ENCODE data around the gene SYNDIG1.
A peak's percentile ranks its signal among the peaks of the same experiment; 100 is the strongest.

SYNDIG1 gene

DNA sequence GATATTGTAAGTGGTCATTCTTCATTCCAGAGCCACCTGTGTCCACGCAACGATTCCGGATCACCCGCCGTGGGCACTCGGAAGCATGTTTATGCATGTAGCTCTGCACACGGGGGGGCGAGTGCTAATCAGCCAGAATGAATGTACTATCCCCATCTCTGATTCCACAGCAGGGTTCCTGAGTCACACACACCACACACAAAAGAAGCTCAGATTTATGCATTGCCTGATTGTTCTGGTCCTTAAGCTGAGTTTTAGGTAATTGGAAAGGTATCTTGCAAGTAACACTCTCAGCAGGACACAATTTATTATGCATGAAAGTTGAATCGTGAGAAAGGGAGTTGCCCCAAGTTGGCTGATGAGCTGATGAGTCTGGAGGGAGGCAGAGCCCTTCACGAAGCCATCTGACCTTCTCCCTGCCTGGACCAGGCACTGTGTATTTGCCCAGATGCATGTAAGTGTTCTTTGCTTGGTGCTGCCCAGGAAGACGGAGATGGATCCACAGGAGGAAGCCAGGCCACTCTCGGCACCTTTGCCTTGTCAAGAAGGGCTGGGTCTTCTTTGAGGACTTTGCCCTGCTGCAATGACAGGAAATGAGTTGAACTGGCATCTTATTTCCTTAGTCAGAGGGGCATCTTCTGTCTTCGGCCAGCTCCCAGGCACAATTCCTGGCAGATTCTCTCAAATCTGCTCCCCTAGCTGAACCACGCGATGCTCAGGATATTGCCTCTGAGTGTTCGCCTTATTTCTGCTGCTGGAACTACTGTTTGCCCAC, 141.1 kb downstream of the SYNDIG1 start:
- Histone ChIP-seq H2AK5ac (ENCODE audit: low read length, severe bottlenecking) (peak overlapping the region; percentile 21), H3K36me3 (ENCODE audit: control insufficient read depth in 1 of 2, insufficient read depth in 2 of 2, low read depth in 1 of 2, low read length in 2 of 2) (no peaks in the 10 kb centered on the region), H2BK120ac (ENCODE audit: low read depth, low read length) (no peak overlapping the region), H2AFZ (ENCODE audit: low read depth, low read length) (no peak overlapping the region), H3K14ac (ENCODE audit: low read length in 2 of 2) (no peak overlapping the region), H3K23ac (ENCODE audit: low read length in 2 of 2) (no peak overlapping the region), H3K27ac (ENCODE audit: low read length, poor library complexity, severe bottlenecking) (peak overlapping the region; percentile 45), H3K18ac (ENCODE audit: low read depth in 1 of 2, low read length in 2 of 2) (no peak overlapping the region), H3K4ac (ENCODE audit: low read depth in 1 of 2, low read length in 2 of 2) (no peak overlapping the region), H3K4me1 (ENCODE audit: control insufficient read depth, insufficient read depth, low read depth, low read length) (peaks cover 25% of the 10 kb centered on the region), H3K4me3 (ENCODE audit: insufficient read depth in 1 of 2, low read depth in 1 of 2, low read length in 2 of 2) (no peak overlapping the region), H3K79me1 (replicated peaks; ENCODE audit: low read length, poor library complexity, severe bottlenecking) (no peaks in the 10 kb centered on the region), H4K91ac (ENCODE audit: low read length) (no peak overlapping the region), H2BK15ac (ENCODE audit: low read depth, poor library complexity, severe bottlenecking) (no peak overlapping the region), H3K4me2 (ENCODE audit: low read length, poor library complexity, severe bottlenecking) (no peak overlapping the region), H3K27me3 (ENCODE audit: control insufficient read depth in 1 of 2, insufficient read depth in 1 of 2, low read length in 2 of 2) (peaks cover 3 to 13% of the 10 kb centered on the region in 2 experiments), H4K8ac (ENCODE audit: low read length) (no peak overlapping the region), H3K9ac (ENCODE audit: low read length) (no peak overlapping the region), H3K9me3 (ENCODE audit: control insufficient read depth, low read length) (no peaks in the 10 kb centered on the region), H2BK12ac (ENCODE audit: low read length in 2 of 2) (no peak overlapping the region), H2BK5ac (ENCODE audit: low read depth, low read length, poor library complexity, severe bottlenecking) (no peak overlapping the region)
- 73% methylated on average over 16 of the region's 16 CpGs for WGBS
- DNase-seq: no peak

- Histone ChIP-seq H3K4me1 (ENCODE audit: control insufficient read depth, insufficient read depth, low read depth, low read length) (peaks cover 25% of the 10 kb centered on the region), H2AFZ (ENCODE audit: low read depth, low read length) (no peak overlapping the region), H2BK5ac (ENCODE audit: low read depth, low read length, poor library complexity, severe bottlenecking) (no peak overlapping the region), H3K27me3 (ENCODE audit: control insufficient read depth in 1 of 2, insufficient read depth in 1 of 2, low read length in 2 of 2) (peaks cover 3 to 15% of the 10 kb centered on the region in 2 experiments), H4K8ac (ENCODE audit: low read length) (no peak overlapping the region), H4K91ac (ENCODE audit: low read length) (no peak overlapping the region), H3K18ac (ENCODE audit: low read depth in 1 of 2, low read length in 2 of 2) (no peak overlapping the region), H3K4me2 (ENCODE audit: low read length, poor library complexity, severe bottlenecking) (no peak overlapping the region), H2BK120ac (ENCODE audit: low read depth, low read length) (no peak overlapping the region), H3K9me3 (ENCODE audit: control insufficient read depth, low read length) (no peaks in the 10 kb centered on the region), H3K36me3 (ENCODE audit: control insufficient read depth in 1 of 2, insufficient read depth in 2 of 2, low read depth in 1 of 2, low read length in 2 of 2) (no peaks in the 10 kb centered on the region), H2AK5ac (ENCODE audit: low read length, severe bottlenecking) (peak overlapping the region; percentile 51), H3K14ac (ENCODE audit: low read length in 2 of 2) (no peak overlapping the region), H3K4me3 (ENCODE audit: insufficient read depth in 1 of 2, low read depth in 1 of 2, low read length in 2 of 2) (no peak overlapping the region), H3K4ac (ENCODE audit: low read depth in 1 of 2, low read length in 2 of 2) (no peak overlapping the region), H2BK15ac (ENCODE audit: low read depth, poor library complexity, severe bottlenecking) (no peak overlapping the region), H3K9ac (ENCODE audit: low read length) (no peak overlapping the region), H3K27ac (ENCODE audit: low read length, poor library complexity, severe bottlenecking) (peak overlapping the region; percentile 45), H3K23ac (ENCODE audit: low read length in 2 of 2) (no peak overlapping the region), H2BK12ac (ENCODE audit: low read length in 2 of 2) (no peak overlapping the region), H3K79me1 (replicated peaks; ENCODE audit: low read length, poor library complexity, severe bottlenecking) (no peaks in the 10 kb centered on the region)
- DNase-seq: no peak
- 84% methylated on average over 5 of the region's 5 CpGs for WGBS
Measured at GRCh38 chr20:24611360-24612140, 142.1 kb downstream of the SYNDIG1 start.

DNA sequence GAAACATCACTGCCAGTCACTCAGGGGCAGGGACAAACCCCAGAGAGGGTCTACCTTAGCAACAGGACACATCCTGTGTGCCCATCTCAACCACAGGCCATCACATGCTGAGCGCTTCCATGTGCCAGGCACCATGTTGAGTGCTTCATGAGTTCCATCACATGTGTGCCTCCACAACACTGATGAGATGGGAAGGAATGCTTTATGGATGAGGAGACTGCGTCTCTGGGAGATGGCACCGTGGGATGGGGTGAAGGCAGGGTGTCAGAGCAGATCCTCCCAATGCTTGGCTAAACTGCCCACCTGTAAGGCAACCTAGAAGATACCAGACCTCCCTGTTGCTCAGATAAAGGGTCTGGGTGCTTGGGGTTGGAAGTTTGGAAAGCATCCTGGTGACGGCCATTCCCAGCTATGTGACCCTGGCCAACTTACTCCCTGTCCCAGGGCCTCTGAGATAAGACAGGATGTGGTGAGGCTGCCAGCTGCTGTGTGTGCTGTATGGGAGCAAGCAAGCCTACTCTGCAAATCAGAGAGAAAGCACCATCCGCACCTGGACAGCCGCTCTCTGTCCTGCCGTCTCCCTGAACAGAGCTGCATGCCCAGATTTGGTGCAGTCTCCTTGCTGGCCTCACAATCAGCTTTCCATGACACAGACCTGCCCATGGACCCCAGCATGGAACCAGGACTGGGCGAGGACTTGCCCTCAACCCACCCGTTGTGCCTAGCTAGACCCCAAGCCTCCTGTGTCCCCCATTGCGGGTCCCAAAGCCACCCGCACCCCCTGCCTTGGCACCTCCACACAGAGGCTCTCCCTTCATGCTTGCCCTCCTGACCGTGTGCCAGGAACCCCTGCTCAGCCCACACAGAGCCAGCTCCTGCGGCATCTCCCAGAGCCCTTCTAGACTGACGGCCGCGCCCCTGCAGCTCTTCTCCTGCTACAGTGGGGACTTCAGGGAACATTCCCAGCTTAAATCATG, 143.7 kb downstream of the SYNDIG1 start:
- H3K36me3 ChIP-seq (ENCODE audit: control insufficient read depth in 1 of 2, insufficient read depth in 2 of 2, low read depth in 1 of 2, low read length in 2 of 2): no peaks in the 10 kb centered on the region
- WGBS: 94% methylated on average over 16 of the region's 16 CpGs
- H4K91ac ChIP-seq (ENCODE audit: low read length): no peak overlapping the region
- H3K9ac ChIP-seq (ENCODE audit: low read length): no peak overlapping the region
- no peak overlapping the region for H2AK5ac ChIP-seq (ENCODE audit: low read length, severe bottlenecking)
- H2AFZ ChIP-seq (ENCODE audit: low read depth, low read length): no peak overlapping the region
- H2BK5ac ChIP-seq (ENCODE audit: low read depth, low read length, poor library complexity, severe bottlenecking): no peak overlapping the region
- H2BK120ac ChIP-seq (ENCODE audit: low read depth, low read length): no peak overlapping the region
- no peak overlapping the region for H3K4ac ChIP-seq (ENCODE audit: low read depth in 1 of 2, low read length in 2 of 2)
- H3K4me1 ChIP-seq (ENCODE audit: control insufficient read depth, insufficient read depth, low read depth, low read length): peaks cover 25% of the 10 kb centered on the region
- H3K14ac ChIP-seq (ENCODE audit: low read length in 2 of 2): no peak overlapping the region
- H3K4me2 ChIP-seq (ENCODE audit: low read length, poor library complexity, severe bottlenecking): no peak overlapping the region
- no peak overlapping the region for H3K18ac ChIP-seq (ENCODE audit: low read depth in 1 of 2, low read length in 2 of 2)
- no peaks in the 10 kb centered on the region for H3K79me1 ChIP-seq (replicated peaks; ENCODE audit: low read length, poor library complexity, severe bottlenecking)
- no peak for DNase-seq
- no peak overlapping the region for H4K8ac ChIP-seq (ENCODE audit: low read length)
- H3K23ac ChIP-seq (ENCODE audit: low read length in 2 of 2): no peak overlapping the region
- peaks cover 3 to 25% of the 10 kb centered on the region in 2 experiments for H3K27me3 ChIP-seq (ENCODE audit: control insufficient read depth in 1 of 2, insufficient read depth in 1 of 2, low read length in 2 of 2)
- H2BK12ac ChIP-seq (ENCODE audit: low read length in 2 of 2): no peak overlapping the region
- no peak overlapping the region for H2BK15ac ChIP-seq (ENCODE audit: low read depth, poor library complexity, severe bottlenecking)
- no peak overlapping the region for H3K4me3 ChIP-seq (ENCODE audit: insufficient read depth in 1 of 2, low read depth in 1 of 2, low read length in 2 of 2)
- H3K27ac ChIP-seq (ENCODE audit: low read length, poor library complexity, severe bottlenecking): no peak overlapping the region
- H3K9me3 ChIP-seq (ENCODE audit: control insufficient read depth, low read length): no peaks in the 10 kb centered on the region
